GM23338 (cell line): ENCODE measurements around the gene PIK3C2B.
"Not testable (repeated sequence)": the region's sequence is repeated elsewhere in the genome, so short reads cannot be mapped to it uniquely, and the experiment has no call there.

ENCODE experiments used
- EZH2 ChIP-seq: fragments of 200-600 bp; sonication (generic); IDR thresholded peaks from one replicate; pipeline ENCODE4 v1.8.0; 2017; ENCODE audit warnings: antibody characterized with exemption, mild to moderate bottlenecking, low read depth; ENCODE audit not compliant: unreplicated experiment
- POLR2AphosphoS5 ChIP-seq: IDR thresholded peaks from 2 replicates; pipeline ENCODE4 v1.6.1; 2016; ENCODE audit warnings: antibody characterized with exemption, low read depth
- STAT1 ChIP-seq: IDR thresholded peaks from one replicate; pipeline ENCODE4 v1.6.1; 2016; ENCODE audit warnings: antibody characterized with exemption; ENCODE audit not compliant: unreplicated experiment
- TF ChIP-seq, protein P1 (sequence below), 2 experiments: fragments of 200-600 bp in 1 of 2; sonication (generic) in 1 of 2; conservative IDR thresholded peaks; 2 replicates each; pipeline versions ENCODE4 v1.5.1 to v1.6.1; 2016 to 2017; ENCODE audit warnings: antibody characterized with exemption in 2 of 2, low read depth in 2 of 2, mild to moderate bottlenecking in 2 of 2, moderate library complexity in 1 of 2

- TF ChIP-seq, protein P1, sequence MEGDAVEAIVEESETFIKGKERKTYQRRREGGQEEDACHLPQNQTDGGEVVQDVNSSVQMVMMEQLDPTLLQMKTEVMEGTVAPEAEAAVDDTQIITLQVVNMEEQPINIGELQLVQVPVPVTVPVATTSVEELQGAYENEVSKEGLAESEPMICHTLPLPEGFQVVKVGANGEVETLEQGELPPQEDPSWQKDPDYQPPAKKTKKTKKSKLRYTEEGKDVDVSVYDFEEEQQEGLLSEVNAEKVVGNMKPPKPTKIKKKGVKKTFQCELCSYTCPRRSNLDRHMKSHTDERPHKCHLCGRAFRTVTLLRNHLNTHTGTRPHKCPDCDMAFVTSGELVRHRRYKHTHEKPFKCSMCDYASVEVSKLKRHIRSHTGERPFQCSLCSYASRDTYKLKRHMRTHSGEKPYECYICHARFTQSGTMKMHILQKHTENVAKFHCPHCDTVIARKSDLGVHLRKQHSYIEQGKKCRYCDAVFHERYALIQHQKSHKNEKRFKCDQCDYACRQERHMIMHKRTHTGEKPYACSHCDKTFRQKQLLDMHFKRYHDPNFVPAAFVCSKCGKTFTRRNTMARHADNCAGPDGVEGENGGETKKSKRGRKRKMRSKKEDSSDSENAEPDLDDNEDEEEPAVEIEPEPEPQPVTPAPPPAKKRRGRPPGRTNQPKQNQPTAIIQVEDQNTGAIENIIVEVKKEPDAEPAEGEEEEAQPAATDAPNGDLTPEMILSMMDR (conservative IDR thresholded peaks at IDR 0.05; ENCODE audit: low read depth in 2 of 2) = not testable (repeated sequence)
- TF ChIP-seq POLR2AphosphoS5, EZH2, STAT1: not testable (repeated sequence)
These were observed 27.4 kb upstream of the PIK3C2B start for GRCh38 chr1:204521941-204522521.
